CD4-positive, alpha-beta T cell treated with Interleukin-21 for 1 hour (primary cell): ENCODE results near the gene CD38.
A peak's percentile ranks its signal among the peaks of the same experiment; 100 is the strongest.
"Not testable (repeated sequence)": the region's sequence is repeated elsewhere in the genome, so short reads cannot be mapped to it uniquely, and the experiment has no call there.

Experiments
- DNase-seq: peaks from one replicate; pipeline ENCODE4 v3.0.0-alpha.2; 2020

The CD38 gene

DNA sequence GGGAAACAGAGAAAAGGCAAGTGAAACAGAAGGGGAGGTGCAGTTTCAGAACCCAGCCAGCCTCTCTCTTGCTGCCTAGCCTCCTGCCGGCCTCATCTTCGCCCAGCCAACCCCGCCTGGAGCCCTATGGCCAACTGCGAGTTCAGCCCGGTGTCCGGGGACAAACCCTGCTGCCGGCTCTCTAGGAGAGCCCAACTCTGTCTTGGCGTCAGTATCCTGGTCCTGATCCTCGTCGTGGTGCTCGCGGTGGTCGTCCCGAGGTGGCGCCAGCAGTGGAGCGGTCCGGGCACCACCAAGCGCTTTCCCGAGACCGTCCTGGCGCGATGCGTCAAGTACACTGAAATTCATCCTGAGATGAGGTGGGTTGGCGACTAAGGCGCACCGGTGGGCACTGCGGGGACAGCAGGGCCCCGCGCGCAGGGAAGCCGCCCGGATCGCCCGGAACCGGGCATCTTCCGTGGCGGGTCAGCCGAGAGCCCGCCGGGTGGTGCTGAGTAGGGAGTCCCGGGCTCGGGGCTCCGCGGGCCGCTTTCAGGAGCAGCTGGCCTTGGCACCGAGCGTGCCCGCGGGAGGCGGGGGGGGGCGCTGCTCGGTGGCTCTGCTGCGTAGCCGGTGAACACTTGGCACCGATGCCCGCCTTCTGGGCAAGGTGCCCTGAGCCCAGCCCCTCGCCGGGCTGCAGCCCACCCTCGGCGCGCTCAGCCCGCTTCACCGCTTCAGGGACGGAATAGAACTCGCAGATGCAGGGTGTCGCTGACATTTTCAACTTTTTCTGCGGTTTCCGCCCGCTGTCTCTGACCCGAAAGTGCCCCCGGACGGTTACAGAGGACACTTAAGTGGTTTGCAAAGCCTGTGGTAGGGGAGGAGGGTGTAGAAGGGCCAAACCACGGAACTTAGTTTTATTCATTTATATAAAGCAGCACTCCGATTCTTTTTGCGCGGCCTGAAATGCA lies at the start of gene CD38:
Gene CD38, plus strand, starts transcription at position 40 of the 953 bp plus-strand sequence. Its CDS starts 87 bp downstream, at position 127.
- peak; percentile 60 for DNase-seq

DNA sequence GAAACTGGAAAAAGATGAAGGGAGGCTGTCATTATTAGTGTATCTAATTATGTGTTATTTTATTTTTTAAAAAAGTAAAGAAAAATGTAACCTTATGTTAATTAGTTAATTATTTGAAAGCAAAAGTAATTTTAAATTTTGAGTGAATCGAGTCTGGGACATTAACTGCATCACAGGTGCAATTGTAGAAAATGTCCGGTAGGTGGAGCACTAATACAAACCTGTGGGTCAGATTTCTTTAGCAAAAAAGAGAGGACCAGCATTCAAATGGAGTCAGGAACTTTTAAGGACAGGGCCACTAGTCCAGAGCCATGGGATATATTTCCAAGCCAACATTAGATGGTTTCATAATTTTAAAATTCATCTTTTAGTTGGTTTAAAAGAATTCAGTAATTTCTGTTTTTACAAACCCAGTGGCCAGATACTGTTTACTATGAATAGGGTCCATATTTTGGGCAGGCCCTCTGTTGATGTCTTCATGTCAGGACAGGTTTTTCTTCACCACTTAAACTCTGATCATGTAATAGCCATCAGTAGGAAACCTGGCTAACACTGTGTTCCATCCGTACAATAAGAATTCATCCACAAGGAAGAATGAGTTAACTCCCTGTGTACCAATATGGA lies 48.1 kb upstream of the CD38 start:
- DNase-seq, result peak; percentile 62

DNA sequence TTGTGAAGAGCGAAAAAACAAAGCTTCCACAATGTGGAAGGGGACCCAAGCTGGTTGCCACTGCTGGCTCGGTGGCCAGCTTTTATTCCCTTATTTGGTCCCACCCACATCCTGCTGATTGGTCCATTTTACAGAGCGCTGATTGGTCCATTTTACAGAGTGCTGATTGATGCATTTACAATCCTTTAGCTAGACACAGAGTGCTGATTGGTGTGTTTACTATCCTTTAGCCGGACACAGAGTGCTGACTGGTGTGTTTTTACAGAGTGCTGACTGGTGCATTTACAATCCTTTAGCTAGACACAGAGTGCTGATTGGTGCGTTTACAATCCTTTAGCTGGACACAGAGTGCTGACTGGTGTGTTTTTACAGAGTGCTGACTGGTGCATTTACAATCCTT lies 45.1 kb upstream of the CD38 start:
- not testable (repeated sequence) for DNase-seq

DNA sequence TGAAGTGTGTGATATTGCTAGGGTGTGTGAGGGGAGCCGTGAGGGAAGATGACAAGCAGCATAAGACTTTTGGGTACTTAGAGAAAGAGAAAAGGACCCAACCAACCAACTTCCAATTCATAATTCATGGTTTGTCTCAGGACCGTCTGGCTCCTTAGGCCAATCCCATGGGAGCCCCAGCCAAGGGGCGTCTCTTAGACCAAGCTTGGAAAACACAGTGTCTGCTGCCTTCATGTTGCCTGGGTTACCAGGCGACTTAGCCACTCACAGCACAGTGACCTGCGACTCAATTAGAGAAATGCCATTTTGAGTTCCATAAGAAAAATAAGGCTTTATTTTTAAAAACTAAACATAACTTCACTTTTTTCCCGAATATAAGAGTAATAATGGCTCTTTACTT lies 42.6 kb upstream of the CD38 start:
- DNase-seq, result no peak

DNA sequence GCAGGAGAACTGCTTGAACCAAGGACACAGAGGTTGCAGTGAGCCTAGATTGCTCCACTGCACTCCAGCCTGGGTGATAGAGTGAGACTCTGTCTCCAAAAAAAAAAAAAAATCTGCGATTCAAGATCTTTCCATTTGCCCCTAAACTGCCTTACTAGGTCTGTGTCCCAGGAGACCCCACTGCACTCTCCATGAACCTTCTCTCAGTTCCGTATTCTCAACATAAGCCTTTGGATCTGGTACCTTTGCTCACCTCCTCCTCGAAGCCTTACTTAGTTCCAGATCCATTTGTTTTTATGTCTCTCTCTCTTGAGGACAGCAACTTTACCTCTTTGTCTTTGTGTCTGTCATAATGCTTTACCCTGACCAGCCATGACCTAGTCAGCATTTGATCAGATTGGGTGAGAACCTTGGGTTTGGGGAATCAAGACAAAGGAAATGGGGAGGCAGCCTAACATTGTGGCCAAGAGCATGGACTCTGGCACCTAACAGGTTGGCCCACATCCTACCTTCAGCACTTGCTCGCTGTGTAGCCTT lies 41.5 kb upstream of the CD38 start:
- DNase-seq, result no peak

DNA sequence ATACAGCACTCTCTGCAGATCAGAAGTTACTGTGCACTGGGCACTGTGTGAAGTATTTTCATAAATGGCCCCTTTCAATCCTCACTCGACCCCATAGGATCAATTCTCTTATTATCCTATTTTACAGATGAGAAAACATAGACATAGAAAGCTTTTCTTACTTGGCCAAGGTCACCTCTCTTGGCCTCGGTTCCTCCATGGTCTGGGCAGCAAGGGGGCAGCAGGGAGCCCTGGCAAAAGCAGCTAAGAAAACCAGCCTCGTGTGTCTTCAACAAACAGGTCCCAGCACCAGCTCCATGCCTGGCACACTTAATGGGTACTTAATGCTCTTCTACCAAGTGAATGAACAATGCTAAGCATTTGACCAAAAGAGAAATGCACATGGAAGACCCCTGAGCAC lies 40.9 kb upstream of the CD38 start:
- DNase-seq, result no peak

DNA sequence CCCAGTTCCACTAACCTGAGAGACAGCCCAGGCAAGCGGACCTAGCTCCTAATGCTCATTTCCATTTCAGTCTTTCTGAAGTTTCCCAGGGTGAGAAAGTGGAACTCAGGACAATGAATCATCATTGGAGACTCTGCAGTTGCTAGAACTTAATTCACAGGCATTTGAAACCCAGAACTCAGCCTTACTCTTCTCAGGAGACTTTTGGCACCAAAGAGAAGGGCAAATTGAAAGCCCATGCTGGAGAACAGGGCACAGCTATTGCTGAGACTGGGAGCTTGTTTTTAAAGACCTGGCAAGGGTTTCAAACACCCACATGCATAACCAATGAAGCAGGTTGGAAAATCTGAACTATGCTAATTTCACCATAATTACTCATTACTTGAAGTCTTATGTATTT lies 39.3 kb upstream of the CD38 start:
- no peak for DNase-seq

DNA sequence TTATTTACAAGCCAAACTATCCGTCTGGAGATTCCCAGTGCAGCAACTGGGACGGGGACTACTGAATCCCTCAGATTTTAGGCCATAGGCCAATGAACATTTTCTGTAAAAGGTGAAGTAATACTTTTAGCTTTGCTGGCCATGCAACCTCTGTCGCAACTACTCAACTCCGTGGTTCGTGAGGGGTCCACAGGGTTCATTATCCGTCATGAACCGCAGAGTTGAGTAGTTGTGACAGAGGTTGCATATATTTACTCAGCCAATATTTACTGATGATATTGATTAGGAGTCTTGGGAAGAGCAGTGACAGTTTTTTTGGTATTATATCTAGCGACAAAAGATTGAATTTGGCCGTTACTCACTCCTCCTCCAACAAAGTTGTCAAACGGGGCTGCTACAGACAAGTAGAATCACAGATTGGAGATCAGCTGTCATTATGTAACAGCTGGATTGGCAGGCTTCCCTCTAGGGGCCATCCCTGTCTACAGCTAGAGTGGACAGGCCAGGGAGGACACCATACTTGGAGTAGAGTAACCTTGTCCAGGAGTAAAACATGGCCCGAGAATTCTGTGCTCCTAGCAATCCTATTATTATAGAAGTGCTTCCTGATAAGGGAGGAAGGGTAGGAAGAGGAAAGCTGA lies 37.2 kb upstream of the CD38 start:
- no peak for DNase-seq

DNA sequence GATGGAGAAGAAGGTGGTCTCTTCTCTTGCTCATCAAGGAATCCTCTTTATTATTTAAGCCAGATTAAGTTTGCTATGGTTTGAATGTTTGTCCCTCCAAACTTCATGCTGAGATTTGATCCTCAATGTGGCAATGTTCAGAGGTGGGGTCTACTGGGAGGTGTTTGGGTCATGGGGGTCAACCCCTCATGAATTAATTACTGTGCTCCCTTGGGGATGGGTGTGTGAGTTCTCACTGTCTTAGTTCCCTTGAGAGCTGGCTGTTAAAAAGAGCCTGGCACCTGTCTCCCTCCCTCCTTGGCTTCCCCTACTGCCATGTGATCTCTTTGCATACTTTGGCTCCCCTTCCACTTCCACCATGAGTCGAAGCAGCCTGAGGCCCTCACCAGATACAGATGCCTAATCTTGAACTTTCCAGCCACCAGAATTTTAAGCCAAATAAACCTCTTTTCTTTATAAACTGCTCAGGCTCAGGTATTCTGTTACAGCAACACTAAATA lies 36.0 kb upstream of the CD38 start:
- DNase-seq, result no peak

DNA sequence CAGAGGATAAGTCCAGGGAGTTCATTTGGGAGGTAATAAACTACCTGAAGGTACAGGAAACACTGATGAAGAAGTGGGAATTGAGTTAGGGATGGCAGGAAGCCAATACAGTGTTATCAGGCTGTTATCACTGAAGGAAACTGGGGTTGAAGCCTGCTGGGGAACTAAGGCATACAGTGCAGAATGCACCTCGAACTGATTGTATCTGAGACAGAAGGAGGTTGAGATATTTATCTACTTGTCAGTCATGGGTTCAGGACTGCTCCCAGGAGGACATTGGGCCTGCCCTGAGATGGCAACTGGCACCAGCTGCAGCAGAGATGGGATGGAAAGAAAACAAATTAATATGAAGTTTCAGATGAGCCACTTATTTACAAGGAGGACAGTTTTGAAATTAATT lies 35.5 kb upstream of the CD38 start:
- no peak for DNase-seq

DNA sequence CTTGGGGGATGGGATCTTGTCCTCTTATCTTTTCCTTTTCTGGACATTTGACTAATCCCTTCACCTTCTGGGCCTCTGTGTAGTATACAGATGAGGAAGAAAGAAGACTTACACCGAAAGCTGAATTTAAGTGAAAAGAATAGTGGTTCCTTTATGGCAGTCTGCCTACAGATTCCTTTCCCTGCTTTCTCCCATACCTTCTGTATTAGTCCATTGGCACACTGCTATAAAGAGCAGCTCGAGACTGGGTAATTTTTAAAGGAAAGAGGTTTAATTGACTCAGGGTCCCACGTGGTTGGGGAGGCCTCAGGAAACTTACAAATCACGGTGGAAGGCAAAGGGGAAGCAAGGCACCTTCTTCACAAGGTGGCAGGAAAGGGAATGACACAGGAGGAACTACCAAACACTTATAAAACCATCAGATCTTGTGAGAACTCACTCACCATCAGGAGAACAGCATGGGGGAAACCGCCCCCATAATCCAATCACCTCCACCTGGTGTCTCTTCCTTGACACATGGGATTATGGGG lies 34.0 kb upstream of the CD38 start:
- no peak for DNase-seq

DNA sequence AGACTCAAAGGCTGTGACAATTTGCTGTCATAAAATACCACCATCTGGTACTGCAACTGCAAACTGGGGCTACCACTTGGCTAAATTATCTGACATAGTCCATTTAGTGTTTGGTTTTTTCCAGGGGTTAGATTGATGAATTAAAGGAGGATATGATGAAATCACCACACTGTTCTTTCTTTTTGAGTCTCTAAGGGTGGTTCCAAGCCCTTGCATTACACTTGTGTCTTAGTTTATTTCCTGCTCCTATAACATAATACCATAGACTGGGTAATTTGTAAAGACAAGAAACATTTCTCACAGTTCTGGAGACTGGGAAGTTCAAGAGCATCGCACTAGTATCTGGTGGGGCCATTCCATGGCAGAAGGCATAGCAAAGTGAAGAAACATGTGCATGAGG lies 32.0 kb upstream of the CD38 start:
- DNase-seq, result no peak

DNA sequence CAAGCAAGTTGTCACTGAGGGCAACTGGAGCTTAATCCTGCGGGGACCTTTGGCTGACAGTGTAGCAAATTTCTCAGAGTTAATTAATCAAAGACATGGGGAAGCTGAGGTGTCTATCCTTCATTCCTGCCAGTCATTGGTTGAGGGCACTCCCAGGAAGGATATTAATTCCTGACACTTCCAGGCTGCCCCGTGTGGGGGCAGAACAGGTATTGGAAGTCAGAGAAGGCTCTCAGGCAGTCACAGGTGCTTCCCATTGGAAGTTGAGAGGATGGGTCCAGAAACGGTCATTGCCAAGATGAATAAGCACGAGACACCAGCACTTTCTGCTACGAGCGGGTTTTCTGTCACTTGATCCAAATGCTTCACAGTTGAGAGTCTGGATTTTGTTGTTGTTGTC lies 29.1 kb upstream of the CD38 start:
- DNase-seq, result no peak

DNA sequence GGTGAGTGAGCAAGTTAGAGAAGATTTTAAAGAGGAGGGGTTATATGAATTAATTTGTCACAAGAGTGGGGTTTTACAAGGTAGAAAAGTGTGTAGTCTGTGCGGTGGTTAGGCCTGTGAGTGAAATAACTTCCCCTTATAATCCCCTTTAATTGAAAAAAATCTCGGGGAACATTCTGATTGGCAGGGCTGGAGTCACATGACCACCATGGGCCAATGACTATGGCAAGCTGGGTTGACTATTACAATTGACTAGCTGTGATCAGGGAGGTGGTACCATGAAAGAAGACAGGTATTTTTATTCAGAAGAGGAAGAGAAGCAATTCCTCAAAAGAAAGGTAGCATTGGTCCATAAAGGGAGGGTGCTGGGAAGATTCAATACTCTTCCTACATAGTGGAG lies 27.0 kb upstream of the CD38 start:
- no peak for DNase-seq

DNA sequence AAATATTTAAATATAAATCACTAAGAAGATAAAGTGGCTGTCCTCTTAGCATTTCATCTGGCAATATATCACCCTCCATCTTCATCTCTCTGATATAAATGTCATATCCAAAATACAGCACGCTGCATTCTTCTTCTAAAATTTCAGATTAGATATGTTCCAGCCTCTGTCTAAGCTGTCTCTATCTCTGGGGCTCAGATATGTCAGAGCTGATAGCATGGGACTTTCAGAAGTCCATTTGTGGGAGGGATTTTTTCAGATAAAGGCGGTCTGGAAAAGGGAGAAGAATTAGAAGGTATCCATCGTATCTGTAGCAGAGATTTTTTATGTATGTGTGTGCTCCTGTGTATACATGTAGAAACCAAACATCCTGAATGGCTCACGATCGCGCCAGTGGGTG lies 25.0 kb upstream of the CD38 start:
- DNase-seq, result no peak

DNA sequence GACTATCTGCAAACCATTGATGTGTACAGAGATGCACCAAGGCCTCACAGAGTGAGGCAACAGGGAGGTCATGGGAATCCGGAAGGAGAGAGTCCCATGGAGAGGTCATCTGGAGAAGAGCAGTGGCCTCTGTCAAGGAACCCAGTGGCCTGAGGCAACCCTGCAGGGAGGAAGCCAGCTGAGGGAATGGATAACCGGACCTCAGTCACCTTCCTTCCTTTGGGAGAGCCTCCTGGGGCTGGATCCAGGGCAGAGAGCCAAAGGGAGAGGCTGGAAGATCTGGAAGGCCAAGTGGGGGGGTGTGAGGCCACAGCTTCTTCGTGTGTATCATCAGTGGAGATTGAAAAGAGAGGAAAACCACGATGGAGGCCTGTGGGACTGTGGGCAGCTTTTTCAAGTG lies 24.3 kb upstream of the CD38 start:
- no peak for DNase-seq

DNA sequence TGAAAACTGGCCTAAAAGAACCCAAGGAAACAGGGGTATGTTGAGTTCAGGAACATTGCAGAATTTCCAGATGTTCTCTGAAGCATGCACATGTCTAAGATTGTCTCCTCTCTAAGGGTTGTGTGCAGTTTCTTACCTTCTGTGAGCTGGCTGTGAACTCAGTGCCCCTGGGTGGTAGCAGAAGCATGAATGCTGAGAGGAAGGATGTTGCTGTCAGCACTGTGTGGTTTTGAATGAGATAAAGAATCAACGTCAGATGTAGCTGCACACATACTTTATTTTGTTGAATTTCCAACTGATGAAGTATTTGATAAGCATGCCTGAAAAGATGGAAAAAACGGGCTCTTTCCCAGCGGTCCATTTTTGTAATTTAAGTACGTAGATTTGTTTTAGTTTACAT lies 23.8 kb upstream of the CD38 start:
- peak; percentile 53 for DNase-seq

DNA sequence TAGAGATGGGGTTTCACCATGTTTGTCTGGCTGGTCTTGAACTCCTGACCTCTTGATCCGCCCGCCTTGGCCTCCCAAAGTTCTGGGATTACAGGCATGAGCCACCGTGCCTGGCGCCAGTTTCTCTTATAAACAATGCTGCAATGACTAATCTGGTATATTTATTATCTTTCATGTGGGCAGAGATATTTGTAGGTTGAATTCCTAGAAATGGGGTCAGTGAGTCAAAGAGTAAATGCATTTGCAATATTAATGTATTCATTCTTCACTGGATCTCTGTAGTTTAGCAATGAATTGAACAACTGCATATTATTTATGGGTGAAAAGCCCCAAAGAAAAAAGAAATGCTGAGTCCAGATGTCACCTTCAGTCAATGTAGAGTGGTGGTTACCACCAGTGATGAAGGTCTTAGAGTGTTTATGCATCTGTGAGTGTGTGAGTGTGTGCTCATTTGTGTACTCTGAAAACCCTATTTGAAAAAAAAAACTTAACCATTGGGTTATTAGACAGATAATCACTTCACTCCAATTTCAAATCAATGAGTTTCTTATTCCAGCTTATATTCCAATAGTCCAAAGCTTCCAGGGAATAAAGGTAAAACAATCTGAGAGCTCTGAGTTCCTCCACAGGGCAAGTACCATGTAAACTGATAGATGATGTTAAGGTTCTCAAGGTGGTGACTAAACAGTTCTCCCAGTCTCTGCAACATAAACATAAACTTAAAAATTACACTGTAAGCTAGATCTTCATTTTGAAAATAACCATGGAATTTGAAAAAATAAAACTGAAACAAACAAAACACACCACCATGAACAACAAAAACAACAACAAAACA lies 22.6 kb upstream of the CD38 start:
- no peak for DNase-seq

DNA sequence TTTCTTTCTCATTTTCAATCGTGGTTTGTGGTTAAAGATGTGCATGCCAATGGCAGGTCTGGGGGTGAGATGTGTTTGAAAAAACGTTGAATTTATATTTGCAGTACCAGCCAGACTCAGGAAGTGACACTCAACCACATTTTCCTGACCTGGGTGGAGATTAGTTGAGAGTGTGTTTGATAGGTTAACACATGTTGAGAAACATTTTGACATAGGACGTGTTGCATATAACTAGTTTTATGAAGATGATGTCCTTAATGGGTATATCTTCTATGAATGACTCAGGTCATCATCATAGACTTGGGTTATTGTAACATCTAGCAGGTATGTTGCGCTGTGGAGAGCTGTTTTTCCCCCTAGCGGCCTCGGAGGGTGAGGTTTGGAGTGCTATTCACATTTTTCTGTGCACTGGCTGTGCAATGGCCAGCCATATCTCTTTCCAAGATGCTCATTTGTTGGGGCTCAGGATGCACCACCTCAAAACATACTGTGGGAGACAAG lies 21.7 kb upstream of the CD38 start:
- DNase-seq, result peak; percentile 87

DNA sequence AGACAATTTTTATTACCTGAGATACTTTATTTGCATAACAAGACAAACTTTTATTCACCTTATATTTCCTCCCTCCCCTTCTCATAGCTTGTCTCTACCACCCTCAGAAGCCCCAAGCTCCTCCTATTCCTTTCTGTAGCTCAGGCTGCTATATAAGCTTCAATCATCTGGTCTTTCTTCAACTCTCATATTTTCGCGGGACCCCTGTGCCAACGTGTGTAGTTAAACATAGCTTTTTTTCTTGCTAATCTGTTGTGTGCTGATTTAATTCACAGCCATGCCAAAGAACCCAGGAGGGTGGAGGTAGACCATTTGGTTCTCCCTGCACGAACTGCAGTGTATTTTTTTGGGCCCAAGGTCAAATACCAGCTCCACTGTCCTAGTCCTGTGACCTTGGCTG lies 21.1 kb upstream of the CD38 start:
- no peak for DNase-seq

DNA sequence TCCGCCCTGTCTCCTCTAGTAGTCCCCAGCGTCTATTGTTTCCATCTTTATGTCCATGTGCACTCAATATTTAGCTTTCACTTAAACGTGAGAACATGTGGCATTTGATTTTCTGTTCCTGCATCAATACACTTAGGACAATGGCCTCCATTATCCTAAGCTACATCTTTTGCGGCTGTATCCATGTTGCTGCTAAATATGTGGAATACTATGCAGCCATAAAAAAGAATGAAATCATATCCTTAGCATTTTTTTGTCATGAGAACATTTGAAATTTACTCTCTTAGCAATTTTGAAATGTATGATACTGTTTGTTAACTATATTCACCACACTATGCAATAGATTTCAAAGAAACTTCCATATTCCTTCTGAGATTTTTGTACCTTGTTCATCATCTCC lies 19.8 kb upstream of the CD38 start:
- DNase-seq, result no peak

DNA sequence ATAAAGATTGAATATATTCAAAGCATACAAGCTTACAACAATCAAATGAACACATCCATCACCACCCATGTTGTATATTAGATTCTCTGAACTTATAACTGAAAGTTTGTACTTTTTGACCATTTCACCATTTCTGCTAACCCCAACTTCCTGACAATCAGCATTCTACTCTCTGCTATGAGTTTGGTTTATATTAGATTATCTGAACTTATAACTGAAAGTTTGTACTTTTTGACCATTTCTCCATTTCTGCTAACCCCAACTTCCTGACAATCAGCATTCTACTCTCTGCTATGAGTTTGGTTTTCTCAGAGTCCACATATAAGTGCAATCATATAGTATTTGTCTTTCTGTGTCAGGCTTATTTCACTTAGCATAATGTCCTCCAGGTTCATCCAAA lies 15.7 kb upstream of the CD38 start:
- DNase-seq, result not testable (repeated sequence)
